SK-N-SH treated with all-trans-retinoic acid at 6 μM for 48 hours (cell line): ENCODE data around the gene STIMATE.

Source experiments
- ATAC-seq: fragments of 200-7000 bp; cut with Tn5 transposase; 3 replicates; pipeline ENCODE4 v1.9.1; 2020; ENCODE audit warnings: mild to moderate bottlenecking, moderate library complexity
- ARNTL ChIP-seq: fragments of 450-650 bp; formaldehyde crosslinking; IDR thresholded peaks from 2 replicates; pipeline ENCODE4 v1.5.0; 2020; ENCODE audit warnings: low read depth, mild to moderate bottlenecking, moderate library complexity, borderline replicate concordance
- BACH2 ChIP-seq: fragments of 250-450 bp; sonication (Bioruptor Pico); IDR thresholded peaks from 2 replicates; pipeline ENCODE4 v1.9.0; 2021; ENCODE audit warnings: mild to moderate bottlenecking, borderline replicate concordance
- CREB5 ChIP-seq: fragments of 250-450 bp; sonication (Bioruptor Pico); IDR thresholded peaks from 2 replicates; pipeline ENCODE4 v1.5.1; 2020; ENCODE audit warnings: low read depth, mild to moderate bottlenecking, moderate library complexity
- CSDC2 ChIP-seq: fragments of 250-450 bp; sonication (Bioruptor Pico); IDR thresholded peaks from 2 replicates; pipeline ENCODE4 v1.5.0; 2020; ENCODE audit warnings: mild to moderate bottlenecking, moderate library complexity
- CSRNP3 ChIP-seq: fragments of 250-450 bp; sonication (Bioruptor Pico); IDR thresholded peaks from 2 replicates; pipeline ENCODE4 v1.5.1; 2021; ENCODE audit warnings: mild to moderate bottlenecking, moderate library complexity
- ESRRG ChIP-seq: fragments of 250-450 bp; sonication (Bioruptor Pico); IDR thresholded peaks from 2 replicates; pipeline ENCODE4 v1.6.1; 2021; ENCODE audit warnings: mild to moderate bottlenecking
- GLIS3 ChIP-seq: fragments of 250-450 bp; sonication (Bioruptor Pico); IDR thresholded peaks from 2 replicates; pipeline ENCODE4 v1.5.0; 2020; ENCODE audit warnings: mild to moderate bottlenecking, moderate library complexity
- ISL1 ChIP-seq: fragments of 250-450 bp; sonication (Bioruptor Pico); IDR thresholded peaks from 2 replicates; pipeline ENCODE4 v2.1.2; 2022; ENCODE audit warnings: mild to moderate bottlenecking, moderate library complexity
- OSR1 ChIP-seq: fragments of 250-450 bp; sonication (Bioruptor Pico); IDR thresholded peaks from 2 replicates; pipeline ENCODE4 v1.8.0; 2022; ENCODE audit warnings: moderate library complexity, mild to moderate bottlenecking, inconsistent platforms
- PATZ1 ChIP-seq: fragments of 250-450 bp; sonication (Bioruptor Pico); IDR thresholded peaks from 2 replicates; pipeline ENCODE4 v1.8.0; 2020; ENCODE audit warnings: mild to moderate bottlenecking, moderate library complexity, borderline replicate concordance
- PPARA ChIP-seq: fragments of 250-450 bp; sonication (Bioruptor Pico); IDR thresholded peaks from 2 replicates; pipeline ENCODE4 v1.5.0; 2020; ENCODE audit warnings: mild to moderate bottlenecking, borderline replicate concordance
- RARB ChIP-seq: fragments of 250-450 bp; sonication (Bioruptor Pico); IDR thresholded peaks from 2 replicates; pipeline ENCODE4 v1.8.0; 2021; ENCODE audit warnings: mild to moderate bottlenecking, moderate library complexity
- SNAI2 ChIP-seq: fragments of 250-450 bp; sonication (Bioruptor Pico); IDR thresholded peaks from 2 replicates; pipeline ENCODE4 v1.5.0; 2020; ENCODE audit warnings: mild to moderate bottlenecking, moderate library complexity
- TCF4 ChIP-seq: fragments of 250-450 bp; sonication (Bioruptor Pico); IDR thresholded peaks from 2 replicates; pipeline ENCODE4 v1.8.0; 2021; ENCODE audit warnings: mild to moderate bottlenecking, moderate library complexity, borderline replicate concordance
- TOX ChIP-seq: fragments of 250-450 bp; sonication (Bioruptor Pico); IDR thresholded peaks from 2 replicates; pipeline ENCODE4 v1.8.0; 2021; ENCODE audit warnings: mild to moderate bottlenecking, moderate library complexity, borderline replicate concordance
- TSHZ2 ChIP-seq: fragments of 250-450 bp; sonication (Bioruptor Pico); IDR thresholded peaks from 2 replicates; pipeline ENCODE4 v1.5.0; 2020; ENCODE audit warnings: mild to moderate bottlenecking, moderate library complexity
- ZC3H10 ChIP-seq: fragments of 250-450 bp; sonication (Bioruptor Pico); IDR thresholded peaks from 2 replicates; pipeline ENCODE4 v1.5.1; 2021; ENCODE audit warnings: mild to moderate bottlenecking, moderate library complexity
- ZFP3 ChIP-seq: fragments of 250-450 bp; sonication (Bioruptor Pico); IDR thresholded peaks from 2 replicates; pipeline ENCODE4 v1.5.0; 2020; ENCODE audit warnings: mild to moderate bottlenecking, moderate library complexity
- ZNF565 ChIP-seq: fragments of 450-650 bp; formaldehyde crosslinking; conservative IDR thresholded peaks from 2 replicates; pipeline ENCODE4 v1.5.0; 2020; ENCODE audit warnings: low read depth, mild to moderate bottlenecking, moderate library complexity
- ZNF70 ChIP-seq: fragments of 450-650 bp; formaldehyde crosslinking; IDR thresholded peaks from 2 replicates; pipeline ENCODE4 v1.5.0; 2020; ENCODE audit warnings: mild to moderate bottlenecking, moderate library complexity

Gene STIMATE

GRCh38 chr3:52860424-52860768 is 37.0 kb downstream of the STIMATE start:
- ATAC-seq, result no peak

GRCh38 chr3:52859686-52860423 is 37.5 kb downstream of the STIMATE start:
- TF ChIP-seq TSHZ2 (no peak), ZNF565 (CRISPR knock-in tag) (no peak), ESRRG (CRISPR knock-in tag) (no peak), RARB (CRISPR knock-in tag) (no peak), TCF4 (no peak), GLIS3 (CRISPR knock-in tag) (no peak), ISL1 (CRISPR knock-in tag) (no peak)
- no peak for ATAC-seq

More at GRCh38 chr3:52860424-52860768, 37.0 kb downstream of the STIMATE start:
- TF ChIP-seq RARB (CRISPR knock-in tag), result no peak
- no peak for TF ChIP-seq ZC3H10
- no peak for TF ChIP-seq ZNF70 (CRISPR knock-in tag)
- no peak for TF ChIP-seq ZNF565 (CRISPR knock-in tag)
- no peak for TF ChIP-seq SNAI2 (CRISPR knock-in tag)
- no peak for TF ChIP-seq OSR1 (CRISPR knock-in tag)
- TF ChIP-seq ARNTL (CRISPR knock-in tag), result no peak
- TF ChIP-seq ZFP3 (CRISPR knock-in tag), result no peak
- TF ChIP-seq CSDC2 (CRISPR knock-in tag), result no peak
- no peak for TF ChIP-seq PATZ1 (CRISPR knock-in tag)
- no peak for TF ChIP-seq CREB5 (CRISPR knock-in tag)
- TF ChIP-seq TSHZ2, result no peak
- TF ChIP-seq CSRNP3 (CRISPR knock-in tag), result no peak
- TF ChIP-seq BACH2 (CRISPR knock-in tag), result no peak
- TF ChIP-seq TOX (CRISPR knock-in tag), result no peak
- no peak for TF ChIP-seq ESRRG (CRISPR knock-in tag)
- TF ChIP-seq ISL1 (CRISPR knock-in tag), result no peak
- no peak for TF ChIP-seq PPARA (CRISPR knock-in tag)
- TF ChIP-seq TCF4, result no peak

DNA sequence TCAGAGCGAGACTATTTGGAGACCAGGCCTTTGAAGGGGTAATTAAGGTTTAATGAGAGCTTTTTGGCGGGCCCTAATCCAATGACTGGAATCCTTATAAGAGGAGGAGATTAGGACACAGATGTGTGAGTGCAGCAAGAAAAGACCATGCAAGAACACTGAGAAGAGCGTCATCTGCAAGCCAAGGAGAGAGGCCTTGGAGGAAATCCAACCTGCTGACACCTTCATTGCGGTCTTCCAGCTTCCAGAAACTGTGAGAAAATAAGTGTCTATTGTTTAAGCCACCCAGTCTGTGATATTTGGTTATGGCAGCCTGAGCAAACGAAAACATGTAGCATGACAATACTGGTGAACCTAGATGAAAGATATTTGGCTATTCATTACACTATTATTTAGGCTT is 39.5 kb downstream of the STIMATE start:
- no peak for ATAC-seq
- TF ChIP-seq ESRRG (CRISPR knock-in tag), result no peak
- no peak for TF ChIP-seq ZFP3 (CRISPR knock-in tag)
- no peak for TF ChIP-seq GLIS3 (CRISPR knock-in tag)
- TF ChIP-seq TSHZ2, result no peak
- no peak for TF ChIP-seq CSRNP3 (CRISPR knock-in tag)
- TF ChIP-seq SNAI2 (CRISPR knock-in tag), result no peak
